GM12874 (cell line): Measurements from ENCODE around the gene EGLN3.

Experiments
- CTCF ChIP-seq: IDR thresholded peaks from 2 replicates; pipeline ENCODE4 v1.5.1; 2011; ENCODE audit warnings: low read depth, mild to moderate bottlenecking, control low read depth, low read length, moderate library complexity; ENCODE audit not compliant: insufficient read depth

Gene EGLN3

GRCh38 chr14:33949411-33949893 is 1.4 kb downstream of the EGLN3 start:
- no peak for TF ChIP-seq CTCF

- TF ChIP-seq CTCF, result no peak
These were observed 1.9 kb downstream of the EGLN3 start for GRCh38 chr14:33948869-33949408.

GRCh38 chr14:33948145-33948868 is 2.6 kb downstream of the EGLN3 start:
- TF ChIP-seq CTCF, result no peak

GRCh38 chr14:33946679-33947476 is 4.0 kb downstream of the EGLN3 start:
- TF ChIP-seq CTCF, result no peak

GRCh38 chr14:33945210-33946088 is 5.4 kb downstream of the EGLN3 start:
- no peak for TF ChIP-seq CTCF

GRCh38 chr14:33943096-33943883 is 7.6 kb downstream of the EGLN3 start:
- TF ChIP-seq CTCF, result no peak
